ENCODE data around the gene PTPN23. TPM values are rescaled to one million over a fixed set of nuclear protein-coding genes. Genes with fewer than 3 reads are reported as not detected.
A peak's percentile ranks its signal among the peaks of the same experiment; 100 is the strongest.
"Not testable (repeated sequence)": the region's sequence is repeated elsewhere in the genome, so short reads cannot be mapped to it uniquely, and the experiment has no call there.

The PTPN23 gene
- total RNA-seq, 1 donor: 14.3 TPM

DNA sequence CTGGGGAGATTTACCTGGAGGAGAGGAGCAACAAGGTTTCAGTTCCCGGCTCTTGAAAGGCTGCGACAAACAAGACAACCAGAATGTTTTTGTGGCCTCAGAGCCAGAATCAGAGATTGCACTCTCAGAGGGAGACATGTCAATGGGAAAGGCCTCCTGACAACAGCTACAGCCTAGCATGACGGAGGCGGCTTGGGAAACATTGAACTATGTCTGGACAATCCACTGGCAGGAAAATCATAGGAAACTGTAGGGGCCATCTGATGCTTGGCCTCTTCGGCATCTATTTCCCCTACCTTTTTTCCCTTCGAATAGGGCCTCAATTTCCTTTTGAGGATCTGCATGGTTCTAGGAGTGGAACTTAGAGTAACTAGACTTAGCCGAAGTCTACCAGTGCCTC lies 13.2 kb upstream of the PTPN23 start:
- DNase-seq (ENCODE audit: low read depth): no peak

DNA sequence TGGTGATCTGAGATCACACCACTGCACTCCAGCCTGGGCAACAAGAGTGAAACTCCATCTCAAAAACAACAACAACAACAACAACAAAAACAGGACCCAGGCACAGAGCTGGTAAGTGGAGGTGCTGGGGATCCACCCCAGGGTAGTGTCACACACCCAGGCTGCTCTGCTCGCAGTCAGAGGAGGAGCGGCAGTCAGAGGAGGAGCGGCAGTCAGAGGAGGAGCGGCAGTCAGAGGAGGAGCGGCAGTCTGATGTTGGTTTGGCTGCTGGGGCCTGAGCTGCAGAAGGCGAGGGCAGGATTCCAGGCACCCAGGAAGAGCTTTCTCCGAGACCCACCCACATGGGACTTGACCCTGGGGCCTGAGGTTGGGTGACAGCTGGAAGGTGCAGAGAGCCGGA lies 10.8 kb upstream of the PTPN23 start:
- DNase-seq (ENCODE audit: low read depth); H3K4me3 ChIP-seq (ENCODE audit: low read depth, low read length): not testable (repeated sequence)

More for the DNA sequence above, 13.2 kb upstream of the PTPN23 start:
- TF ChIP-seq CTCF (IDR thresholded peaks at IDR 0.05; ENCODE audit: insufficient read depth, low read length): no peak
- H3K4me3 ChIP-seq (ENCODE audit: low read depth, low read length): no peak overlapping the region

DNA sequence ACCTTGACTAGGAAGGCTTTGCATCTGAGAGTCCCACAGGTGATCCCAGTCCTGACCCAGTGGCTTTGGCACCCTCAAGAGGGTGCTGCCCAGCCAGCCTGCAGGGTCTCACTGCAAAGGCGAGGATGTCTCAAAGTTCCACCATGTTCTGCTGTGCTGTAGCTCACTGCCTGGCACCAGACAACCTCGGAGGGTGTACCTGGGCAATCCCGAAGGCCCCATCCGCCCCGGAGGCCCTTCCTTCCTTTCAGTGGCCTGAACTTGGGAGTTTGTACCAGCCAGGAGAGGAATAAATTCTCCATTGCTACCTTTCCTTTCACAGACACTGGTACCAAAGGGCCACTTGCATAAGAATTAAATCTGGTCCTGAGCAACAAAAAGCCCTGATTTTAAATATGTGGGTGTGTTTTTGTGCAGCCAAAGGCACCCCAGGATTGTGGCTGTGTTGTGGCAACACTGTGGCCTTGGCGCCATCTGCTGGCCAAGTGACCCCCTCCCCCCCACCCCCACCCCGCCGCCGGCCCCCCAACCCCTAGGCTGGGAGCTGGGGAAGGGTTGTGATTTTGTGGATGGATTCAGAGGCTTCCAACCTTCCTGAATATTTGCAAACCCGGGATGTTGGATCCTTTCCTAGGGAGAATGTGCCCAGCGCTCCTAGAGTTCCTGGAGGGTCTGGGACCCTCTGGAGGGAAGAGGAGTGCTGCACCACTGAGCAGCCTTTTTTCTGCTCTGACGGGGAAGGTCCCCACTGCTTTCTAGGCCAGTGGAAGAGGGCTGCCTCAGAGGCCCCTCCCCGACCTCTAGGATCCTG lies 9.7 kb upstream of the PTPN23 start:
- no peak overlapping the region for H3K4me3 ChIP-seq (ENCODE audit: low read depth, low read length)
- TF ChIP-seq CTCF (IDR thresholded peaks at IDR 0.05; ENCODE audit: insufficient read depth, low read length): peak; percentile 17
- no peak for DNase-seq (ENCODE audit: low read depth)

DNA sequence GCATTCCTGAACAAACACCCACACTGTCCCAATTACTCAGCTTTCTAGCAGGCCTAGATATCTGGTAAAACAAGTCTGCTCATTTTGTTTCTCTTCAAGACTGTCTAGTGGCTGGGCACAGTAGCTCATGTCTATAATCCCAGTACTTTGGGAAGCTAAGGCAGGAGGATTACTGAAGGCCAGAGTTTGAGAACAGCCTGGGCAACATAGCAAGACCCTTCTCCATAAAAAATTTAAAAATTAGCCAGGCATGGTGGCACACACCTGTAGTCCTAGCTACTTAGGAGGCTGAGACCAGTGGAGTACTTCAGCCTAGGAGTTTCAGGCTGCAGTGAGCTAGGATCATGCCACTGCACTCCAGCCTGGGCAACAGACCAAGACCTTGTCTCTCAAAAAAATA lies 6.2 kb upstream of the PTPN23 start:
- H3K4me3 ChIP-seq (ENCODE audit: low read depth, low read length): no peak overlapping the region
- no peak for DNase-seq (ENCODE audit: low read depth)
- no peak for TF ChIP-seq CTCF (IDR thresholded peaks at IDR 0.05; ENCODE audit: insufficient read depth, low read length)

- H3K4me3 ChIP-seq (ENCODE audit: low read depth, low read length): no peak overlapping the region
- DNase-seq (ENCODE audit: low read depth): no peak
- no peak for TF ChIP-seq CTCF (IDR thresholded peaks at IDR 0.05; ENCODE audit: insufficient read depth, low read length)
Measured at GRCh38 chr3:47376393-47376792, 4.4 kb upstream of the PTPN23 start.

GRCh38 chr3:47377186-47377585 lies 3.6 kb upstream of the PTPN23 start:
- no peak for TF ChIP-seq CTCF (IDR thresholded peaks at IDR 0.05; ENCODE audit: insufficient read depth, low read length)
- no peak overlapping the region for H3K4me3 ChIP-seq (ENCODE audit: low read depth, low read length)
- no peak for DNase-seq (ENCODE audit: low read depth)

DNA sequence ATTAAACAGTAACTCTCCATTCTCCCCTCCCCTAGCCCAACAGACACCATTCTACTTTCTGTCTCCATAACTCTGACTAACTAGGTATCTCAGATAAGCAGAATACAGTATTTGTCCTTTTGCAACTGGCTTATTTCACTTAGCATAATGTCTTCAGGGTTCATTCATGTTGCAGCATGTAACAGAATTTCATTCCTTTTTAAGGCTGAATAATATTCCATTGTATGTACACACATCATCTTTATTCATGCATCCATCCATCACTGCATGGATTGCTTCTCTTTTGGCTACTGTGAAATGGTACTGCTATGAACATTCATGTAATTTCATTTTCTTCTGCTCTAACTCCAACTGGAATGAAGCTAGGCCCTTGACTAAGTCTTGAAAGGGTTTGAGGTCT lies 2.0 kb upstream of the PTPN23 start:
- TF ChIP-seq CTCF (IDR thresholded peaks at IDR 0.05; ENCODE audit: insufficient read depth, low read length): no peak
- H3K4me3 ChIP-seq (ENCODE audit: low read depth, low read length): no peak overlapping the region
- DNase-seq (ENCODE audit: low read depth): no peak
